Body of pancreas (tissue), 4 donors: ENCODE results near the gene AGT. TPM values are rescaled to one million over a fixed set of nuclear protein-coding genes. Genes with fewer than 3 reads are reported as not detected.
"Not testable (repeated sequence)": the region's sequence is repeated elsewhere in the genome, so short reads cannot be mapped to it uniquely, and the experiment has no call there.

Experiments
- ATAC-seq: fragments of 150-250 bp; one replicate; pipeline ENCODE4 v1.9.1; 2016
- DNase-seq, 4 donors: peaks; one replicate each; pipeline ENCODE4 v3.0.0-alpha.2; 2019
- H3K27ac ChIP-seq, 4 donors: fragments of 200-600 bp; sonication (generic); 1 replicate in 3 of 4; 2 replicates in 1 of 4; pipeline versions ENCODE4 v1.5.1 to v1.6.1; 2016 to 2019; ENCODE audit warnings: mild to moderate bottlenecking in 1 of 4, mixed read lengths in 1 of 4, moderate library complexity in 1 of 4
- H3K27me3 ChIP-seq, 2 donors: fragments of 200-600 bp; sonication (generic); one replicate each; pipeline ENCODE4 v1.6.0; 2016; ENCODE audit warnings: mild to moderate bottlenecking in 1 of 2
- H3K36me3 ChIP-seq, 2 donors: fragments of 200-600 bp; sonication (generic); replicated peaks in 1 of 2; 2 replicates each; pipeline ENCODE4 v1.5.1; 2016; ENCODE audit warnings: low read depth in 2 of 2; ENCODE audit not compliant: insufficient read depth in 1 of 2
- H3K4me1 ChIP-seq: fragments of 200-600 bp; sonication (generic); one replicate; pipeline ENCODE4 v1.6.0; 2016
- H3K4me3 ChIP-seq, 2 donors: fragments of 200-600 bp; sonication (generic); 1 replicate in 1 of 2; 2 replicates in 1 of 2; pipeline ENCODE4 v1.5.1; 2016 to 2019
- H3K9me3 ChIP-seq, 3 donors: fragments of 200-600 bp; sonication (generic); 1 replicate in 2 of 3; 2 replicates in 1 of 3; pipeline ENCODE4 v1.5.1; 2016
- POLR2A ChIP-seq, 3 donors: fragments of 450-650 bp; IDR thresholded peaks; one replicate each; pipeline ENCODE4 v1.6.1; 2016; ENCODE audit warnings: antibody characterized with exemption in 3 of 3, mild to moderate bottlenecking in 2 of 3
- WGBS, 2 donors: methylation state at CpG; one replicate each; pipeline ENCODE4 v1.1.5; 2017; 5-methylcytosine and 5-hydroxymethylcytosine counted together
- intact Hi-C: fragments of 100-400 bp; cut with DNase I; formaldehyde crosslinking; loops from one replicate; pipeline ENCODE4 v1.15.1; 2023
- total RNA-seq, 2 donors: library from RNA; depleted of rRNA; stranded (reverse); fragments of >200 nt; gene quantifications; one replicate each; pipeline ENCODE4 v1.1.0, GENCODE V29; 2016
- TF ChIP-seq, protein P1 (sequence below), 7 experiments: fragments of 450-650 bp in 4 of 7; fragments of 200-600 bp in 3 of 7; sonication (generic) in 3 of 7; IDR thresholded peaks; one replicate each; pipeline ENCODE4 v1.5.1; 2016 to 2019; ENCODE audit warnings: antibody characterized with exemption in 7 of 7

AGT gene
- total RNA-seq, 2 donors from 2014 or later, result 5.6 to 11.2 TPM

DNA sequence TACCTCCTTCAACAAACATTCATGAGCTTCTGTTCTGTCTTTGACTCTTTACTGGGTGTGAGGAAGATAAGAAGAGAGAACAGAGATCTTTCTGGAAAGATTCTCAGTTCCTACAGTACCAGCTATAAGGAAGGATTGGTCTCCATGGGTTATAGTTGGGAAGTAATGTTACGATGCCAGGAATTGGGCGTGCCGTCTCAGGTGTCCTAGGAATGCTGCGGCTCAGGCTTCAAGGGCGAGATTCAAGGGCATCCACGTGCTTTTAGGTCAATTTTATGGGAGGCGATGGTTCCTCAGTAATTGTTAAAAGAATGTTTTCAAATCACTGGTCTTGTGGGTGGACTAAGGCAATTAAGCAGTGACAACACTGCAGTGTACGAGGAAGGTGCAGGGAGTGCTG lies 44.4 kb downstream of the AGT start:
- H3K27ac ChIP-seq, result no peak overlapping the region
- H3K36me3 ChIP-seq, result peaks cover 0 to 32% of the 10 kb centered on the region in 2 donors
- H3K27me3 ChIP-seq, result no peaks in the 10 kb centered on the region
- no peaks in the 10 kb centered on the region for H3K9me3 ChIP-seq
- no peak for DNase-seq
- no peak for TF ChIP-seq POLR2A (IDR thresholded peaks at IDR 0.05)
- TF ChIP-seq, protein P1, sequence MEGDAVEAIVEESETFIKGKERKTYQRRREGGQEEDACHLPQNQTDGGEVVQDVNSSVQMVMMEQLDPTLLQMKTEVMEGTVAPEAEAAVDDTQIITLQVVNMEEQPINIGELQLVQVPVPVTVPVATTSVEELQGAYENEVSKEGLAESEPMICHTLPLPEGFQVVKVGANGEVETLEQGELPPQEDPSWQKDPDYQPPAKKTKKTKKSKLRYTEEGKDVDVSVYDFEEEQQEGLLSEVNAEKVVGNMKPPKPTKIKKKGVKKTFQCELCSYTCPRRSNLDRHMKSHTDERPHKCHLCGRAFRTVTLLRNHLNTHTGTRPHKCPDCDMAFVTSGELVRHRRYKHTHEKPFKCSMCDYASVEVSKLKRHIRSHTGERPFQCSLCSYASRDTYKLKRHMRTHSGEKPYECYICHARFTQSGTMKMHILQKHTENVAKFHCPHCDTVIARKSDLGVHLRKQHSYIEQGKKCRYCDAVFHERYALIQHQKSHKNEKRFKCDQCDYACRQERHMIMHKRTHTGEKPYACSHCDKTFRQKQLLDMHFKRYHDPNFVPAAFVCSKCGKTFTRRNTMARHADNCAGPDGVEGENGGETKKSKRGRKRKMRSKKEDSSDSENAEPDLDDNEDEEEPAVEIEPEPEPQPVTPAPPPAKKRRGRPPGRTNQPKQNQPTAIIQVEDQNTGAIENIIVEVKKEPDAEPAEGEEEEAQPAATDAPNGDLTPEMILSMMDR (IDR thresholded peaks at IDR 0.05), result no peak
- no peak for ATAC-seq
- 89 to 94% methylated on average over 8 of the region's 8 CpGs for WGBS, 2 donors
- H3K4me1 ChIP-seq, result peaks cover 19% of the 10 kb centered on the region
- intact Hi-C loops, result no loop called here
- H3K4me3 ChIP-seq, result no peak overlapping the region

DNA sequence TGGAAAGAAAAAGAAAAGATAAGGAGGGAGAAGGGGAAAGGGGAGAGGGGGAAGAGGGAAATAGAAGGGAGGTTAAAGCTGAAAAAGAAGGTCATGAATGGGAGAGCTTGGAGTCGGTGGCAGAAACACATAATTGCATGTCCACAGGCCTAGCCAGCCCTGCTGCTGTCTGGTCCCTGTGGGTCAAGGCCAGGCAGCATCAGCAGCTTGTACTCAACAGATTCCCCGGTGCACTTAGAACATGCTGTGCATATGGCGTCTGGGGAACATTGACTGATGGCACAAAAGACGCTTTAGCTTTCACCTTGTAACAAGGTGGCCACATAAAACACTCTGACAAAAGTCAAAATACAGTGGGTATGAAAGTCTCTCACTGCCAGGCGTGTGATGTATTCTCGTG lies 45.7 kb downstream of the AGT start:
- DNase-seq (no peak), ATAC-seq (no peak)
- H3K4me3 ChIP-seq, result no peak overlapping the region
- H3K27me3 ChIP-seq, result no peaks in the 10 kb centered on the region
- peaks cover 9% of the 10 kb centered on the region for H3K4me1 ChIP-seq
- no peaks in the 10 kb centered on the region for H3K9me3 ChIP-seq
- H3K27ac ChIP-seq, result no peak overlapping the region
- WGBS, 2 donors, result 89 to 91% methylated on average over 6 of the region's 6 CpGs
- intact Hi-C loops, result no loop called here
- TF ChIP-seq, protein P1 (IDR thresholded peaks at IDR 0.05), result no peak
- TF ChIP-seq POLR2A (IDR thresholded peaks at IDR 0.05), result no peak
- H3K36me3 ChIP-seq, result peaks cover 0 to 35% of the 10 kb centered on the region in 2 donors

DNA sequence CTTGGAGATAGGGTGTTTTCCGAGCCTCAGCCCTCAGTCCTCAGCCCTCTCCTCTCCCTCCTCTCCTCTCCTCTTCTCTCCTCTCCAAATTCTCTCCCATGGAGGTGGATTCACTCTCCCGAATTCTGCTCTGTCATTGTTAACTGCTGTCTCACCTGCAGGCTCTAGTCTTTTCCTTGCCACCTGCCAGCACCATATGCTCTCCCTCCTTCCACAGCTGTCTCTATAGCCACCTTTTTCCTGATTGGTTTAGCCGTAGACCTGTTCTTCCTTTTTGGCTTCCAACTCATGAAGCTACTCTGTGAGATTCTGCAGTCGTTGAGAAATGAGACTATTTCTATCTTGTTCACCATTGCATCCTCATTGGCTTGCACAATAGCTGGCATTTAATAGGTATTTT lies 51.9 kb downstream of the AGT start:
- no peaks in the 10 kb centered on the region for H3K27me3 ChIP-seq
- H3K9me3 ChIP-seq, result no peaks in the 10 kb centered on the region
- WGBS, 2 donors, result 75 to 87% methylated on average over 4 of the region's 4 CpGs
- no peak for DNase-seq
- H3K36me3 ChIP-seq, result peaks cover 0 to 24% of the 10 kb centered on the region in 2 donors
- intact Hi-C loops, result no loop called here
- no peak overlapping the region for H3K4me3 ChIP-seq
- no peak for TF ChIP-seq POLR2A (IDR thresholded peaks at IDR 0.05)
- TF ChIP-seq, protein P1 (IDR thresholded peaks at IDR 0.05), result no peak
- no peak overlapping the region for H3K27ac ChIP-seq
- no peaks in the 10 kb centered on the region for H3K4me1 ChIP-seq
- no peak for ATAC-seq

DNA sequence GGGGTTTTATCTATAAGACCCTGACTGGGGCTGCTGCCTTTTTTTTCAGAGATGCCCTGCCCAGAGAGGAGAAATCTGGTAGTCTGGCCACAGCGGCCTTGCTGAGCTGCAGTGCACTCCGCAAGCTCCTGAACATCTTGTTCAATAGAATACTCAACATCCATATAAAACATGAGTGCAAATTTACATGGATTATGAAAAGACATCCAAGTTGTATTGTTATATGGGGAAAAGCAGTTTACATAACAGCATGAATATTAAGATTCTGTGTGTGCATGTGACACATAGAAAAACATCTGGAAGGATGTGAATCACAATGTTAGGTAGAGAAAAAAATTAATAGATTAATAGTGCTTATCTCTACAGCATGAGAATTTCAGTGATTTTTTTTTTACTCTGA lies 55.2 kb downstream of the AGT start:
- TF ChIP-seq POLR2A (IDR thresholded peaks at IDR 0.05), result no peak
- TF ChIP-seq, protein P1 (IDR thresholded peaks at IDR 0.05), result no peak
- intact Hi-C loops, result no loop called here
- 97 to 100% methylated on average over 2 of the region's 2 CpGs for WGBS, 2 donors

DNA sequence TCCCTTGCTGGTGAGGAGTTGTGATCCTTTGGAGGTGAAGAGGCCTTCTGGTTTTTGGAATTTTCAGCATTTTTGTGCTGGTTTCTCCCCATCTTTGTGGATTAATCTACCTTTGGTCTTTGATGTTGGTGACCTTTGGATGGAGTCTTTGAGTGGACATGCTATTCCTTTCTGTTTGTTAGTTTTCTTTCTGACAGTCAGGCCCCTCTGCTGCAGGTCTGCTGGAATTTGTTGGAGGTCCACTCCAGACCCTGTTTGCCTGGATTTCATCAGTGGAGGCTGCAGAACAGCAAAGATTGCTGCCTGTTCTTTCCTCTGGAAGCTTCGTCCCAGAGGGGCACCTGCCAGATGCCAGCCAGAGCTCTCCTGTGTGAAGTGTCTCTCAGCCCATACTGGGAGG lies 55.8 kb downstream of the AGT start:
- intact Hi-C loops, result not testable (repeated sequence)

More for the DNA sequence above, 55.2 kb downstream of the AGT start:
- no peaks in the 10 kb centered on the region for H3K27me3 ChIP-seq
- DNase-seq, result no peak
- no peak for ATAC-seq
- H3K36me3 ChIP-seq, result peaks cover 0 to 8% of the 10 kb centered on the region in 2 donors
- H3K9me3 ChIP-seq, result no peaks in the 10 kb centered on the region
- H3K4me3 ChIP-seq, result no peak overlapping the region
- no peak overlapping the region for H3K27ac ChIP-seq
- no peaks in the 10 kb centered on the region for H3K4me1 ChIP-seq

DNA sequence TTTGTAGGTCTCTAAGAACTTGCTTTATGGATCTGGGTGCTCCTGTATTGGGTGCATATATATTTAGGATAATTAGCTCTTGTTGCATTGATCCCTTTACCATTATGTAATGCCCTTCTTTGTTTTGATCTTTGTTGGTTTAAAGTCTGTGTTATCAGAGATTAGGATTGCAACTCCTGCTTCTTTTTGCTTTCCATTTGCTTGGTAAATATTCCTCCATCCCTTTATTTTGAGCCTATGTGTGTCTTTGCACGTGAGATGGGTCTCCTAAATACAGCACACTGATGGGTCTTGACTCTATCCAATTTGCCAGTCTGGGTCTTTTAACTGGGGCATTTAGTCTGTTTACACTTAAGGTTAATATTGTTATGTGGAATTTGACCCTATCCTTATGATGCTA lies 57.2 kb downstream of the AGT start:
- H3K4me3 ChIP-seq, H3K27me3 ChIP-seq, H3K36me3 ChIP-seq, ATAC-seq, DNase-seq, H3K27ac ChIP-seq, intact Hi-C loops, H3K9me3 ChIP-seq, H3K4me1 ChIP-seq: not testable (repeated sequence)
- 88 to 90% methylated on average over 1 of the region's 1 CpG for WGBS, 2 donors

More for the DNA sequence above, 55.8 kb downstream of the AGT start:
- not testable (repeated sequence) for DNase-seq, H3K4me3 ChIP-seq, H3K27ac ChIP-seq, ATAC-seq, H3K9me3 ChIP-seq, H3K36me3 ChIP-seq, H3K27me3 ChIP-seq, H3K4me1 ChIP-seq
- 92 to 100% methylated on average over 1 of the region's 1 CpG for WGBS, 2 donors
